ENCODE results near the gene GPATCH8. TPM values are rescaled to one million over a fixed set of nuclear protein-coding genes. Genes with fewer than 3 reads are reported as not detected.

The GPATCH8 gene
- total RNA-seq, 4 donors from 2014 or later = 14.5 to 53.1 (median 31.2) TPM

- Histone ChIP-seq H3K4me3 (no peak overlapping the region), H3K27ac (no peak overlapping the region), H3K9me3 (no peaks in the 10 kb centered on the region), H3K36me3 (no peaks in the 10 kb centered on the region), H3K4me1 (peaks cover 3 to 7% (median 7%) of the 10 kb centered on the region in 4 donors), H3K27me3 (peaks cover 10% of the 10 kb centered on the region)
- DNase-seq = no peak
- in situ Hi-C loops (cut with MboI; ENCODE audit: low pct_ligation_motif_present in 1 of 4, low pct_unique_long_range_greater_than_20kb in 1 of 4, low sequenced_read_pairs in 3 of 4) = loop anchor here in 1 of 4 donors (25.0 kb wide), 1 partner anchor 122 kb away; the partner anchor contains the start of gene GPATCH8
- intact Hi-C loops (cut with DNase I; ENCODE audit: low total_unique reads) = no loop called here
- no peak for TF ChIP-seq POLR2AphosphoS5 (IDR thresholded peaks at IDR 0.05)
- no peak for TF ChIP-seq EP300 (IDR thresholded peaks at IDR 0.05; ENCODE audit: low read depth)
- TF ChIP-seq POLR2A (IDR thresholded peaks at IDR 0.05) = no peak
- TF ChIP-seq, protein P1, sequence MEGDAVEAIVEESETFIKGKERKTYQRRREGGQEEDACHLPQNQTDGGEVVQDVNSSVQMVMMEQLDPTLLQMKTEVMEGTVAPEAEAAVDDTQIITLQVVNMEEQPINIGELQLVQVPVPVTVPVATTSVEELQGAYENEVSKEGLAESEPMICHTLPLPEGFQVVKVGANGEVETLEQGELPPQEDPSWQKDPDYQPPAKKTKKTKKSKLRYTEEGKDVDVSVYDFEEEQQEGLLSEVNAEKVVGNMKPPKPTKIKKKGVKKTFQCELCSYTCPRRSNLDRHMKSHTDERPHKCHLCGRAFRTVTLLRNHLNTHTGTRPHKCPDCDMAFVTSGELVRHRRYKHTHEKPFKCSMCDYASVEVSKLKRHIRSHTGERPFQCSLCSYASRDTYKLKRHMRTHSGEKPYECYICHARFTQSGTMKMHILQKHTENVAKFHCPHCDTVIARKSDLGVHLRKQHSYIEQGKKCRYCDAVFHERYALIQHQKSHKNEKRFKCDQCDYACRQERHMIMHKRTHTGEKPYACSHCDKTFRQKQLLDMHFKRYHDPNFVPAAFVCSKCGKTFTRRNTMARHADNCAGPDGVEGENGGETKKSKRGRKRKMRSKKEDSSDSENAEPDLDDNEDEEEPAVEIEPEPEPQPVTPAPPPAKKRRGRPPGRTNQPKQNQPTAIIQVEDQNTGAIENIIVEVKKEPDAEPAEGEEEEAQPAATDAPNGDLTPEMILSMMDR (IDR thresholded peaks at IDR 0.05) = no peak
- WGBS, 2 donors (ENCODE audit: low coverage in 1 of 2) = 75 to 80% methylated on average over 7 to 10 of the region's 10 CpGs
Measured at GRCh38 chr17:44390250-44390870, 112.8 kb downstream of the GPATCH8 start.

DNA sequence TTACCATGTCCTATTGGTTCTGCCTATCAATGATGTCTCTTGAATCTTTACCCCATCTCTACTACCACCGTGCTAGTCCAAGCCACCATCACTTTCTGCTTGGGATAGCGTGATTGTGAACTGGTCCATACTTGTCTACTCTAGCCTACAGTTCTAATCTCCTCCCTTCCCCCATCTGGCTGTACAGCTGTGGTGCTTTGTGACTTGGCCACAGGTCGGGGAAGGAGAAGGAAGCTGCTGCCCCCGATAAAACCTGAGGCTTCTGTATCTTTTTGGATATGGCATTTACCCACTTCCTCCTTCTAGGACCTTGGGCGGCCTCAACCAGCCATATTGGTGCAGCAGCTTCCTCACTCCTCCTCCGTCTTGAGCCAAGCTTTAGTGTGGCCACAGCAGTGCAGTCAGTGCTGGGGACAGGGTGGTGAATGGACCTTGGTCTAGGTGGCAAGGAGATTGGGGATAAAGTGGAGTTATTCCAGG lies 113.4 kb downstream of the GPATCH8 start:
- peaks cover 3 to 13% (median 12%) of the 10 kb centered on the region in 4 donors for H3K4me1 ChIP-seq
- H3K9me3 ChIP-seq = no peaks in the 10 kb centered on the region
- no peak overlapping the region for H3K4me3 ChIP-seq
- H3K27me3 ChIP-seq = peaks cover 16% of the 10 kb centered on the region
- 81 to 100% methylated on average over 1 to 6 of the region's 6 CpGs for WGBS, 2 donors (ENCODE audit: low coverage in 1 of 2)
- H3K27ac ChIP-seq = no peak overlapping the region
- TF ChIP-seq POLR2AphosphoS5 (IDR thresholded peaks at IDR 0.05) (no peak), EP300 (IDR thresholded peaks at IDR 0.05; ENCODE audit: low read depth) (no peak), POLR2A (IDR thresholded peaks at IDR 0.05) (no peak)
- TF ChIP-seq, protein P1 (IDR thresholded peaks at IDR 0.05) = no peak
- intact Hi-C loops (cut with DNase I; ENCODE audit: low total_unique reads) = no loop called here
- in situ Hi-C loops (cut with MboI; ENCODE audit: low pct_ligation_motif_present in 1 of 4, low pct_unique_long_range_greater_than_20kb in 1 of 4, low sequenced_read_pairs in 3 of 4) = loop anchor here in 1 of 4 donors (25.0 kb wide), 1 partner anchor 123 kb away; the partner anchor contains the start of gene GPATCH8
- no peak for DNase-seq
- no peaks in the 10 kb centered on the region for H3K36me3 ChIP-seq

DNA sequence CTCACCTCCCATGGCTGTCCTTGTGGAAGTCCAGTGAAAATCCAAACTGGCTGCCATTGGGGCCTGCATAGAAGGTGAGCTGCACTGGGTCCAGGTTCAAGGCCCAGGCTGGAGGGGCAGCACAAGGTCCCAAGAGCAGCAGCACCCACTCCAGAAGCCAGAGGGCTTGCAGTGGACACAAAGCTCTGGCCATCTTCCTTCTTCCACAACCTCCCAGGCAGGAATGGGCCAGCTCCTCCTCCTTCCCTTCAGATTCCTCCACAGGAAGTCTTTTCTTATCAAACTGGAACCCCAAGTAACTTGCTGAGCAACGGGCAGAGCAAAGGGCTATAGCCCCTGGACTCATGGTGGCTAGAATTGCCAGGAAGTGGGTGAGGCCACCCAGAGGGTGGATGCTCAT lies 113.9 kb downstream of the GPATCH8 start, which contains the start of gene ITGA2B:
Gene ITGA2B, minus strand, starts transcription at position 369 of the 400 bp plus-strand sequence. Its CDS starts 176 bp downstream, at position 193.
- no peaks in the 10 kb centered on the region for H3K36me3 ChIP-seq
- no peak within 1 kb of the TSS for H3K4me3 ChIP-seq
- H3K27ac ChIP-seq = no peak within 1 kb of the TSS
- TF ChIP-seq POLR2A (IDR thresholded peaks at IDR 0.05) (no peak), POLR2AphosphoS5 (IDR thresholded peaks at IDR 0.05) (no peak), EP300 (IDR thresholded peaks at IDR 0.05; ENCODE audit: low read depth) (no peak)
- TF ChIP-seq, protein P1 (IDR thresholded peaks at IDR 0.05) = no peak
- H3K9me3 ChIP-seq = no peaks in the 10 kb centered on the region
- 13% methylated on average over 1 of the region's 1 CpG; no CpG with 5 or more reads in 1 of the 2 donors for WGBS, 2 donors (ENCODE audit: low coverage in 1 of 2)
- H3K4me1 ChIP-seq = peaks cover 3 to 18% (median 15%) of the 10 kb centered on the region in 4 donors
- intact Hi-C loops (cut with DNase I; ENCODE audit: low total_unique reads) (no loop called here), in situ Hi-C loops (cut with MboI; ENCODE audit: low pct_ligation_motif_present in 1 of 4, low pct_unique_long_range_greater_than_20kb in 1 of 4, low sequenced_read_pairs in 3 of 4) (loop anchor here in 1 of 4 donors (25.0 kb wide), 1 partner anchor 123 kb away; the partner anchor contains the start of gene GPATCH8)
- peaks cover 21% of the 10 kb centered on the region for H3K27me3 ChIP-seq
- no peak for DNase-seq

GRCh38 chr17:44387804-44388203 lies 115.4 kb downstream of the GPATCH8 start:
- Histone ChIP-seq H3K27ac (no peak overlapping the region), H3K36me3 (no peaks in the 10 kb centered on the region), H3K9me3 (no peaks in the 10 kb centered on the region), H3K4me3 (no peak overlapping the region), H3K4me1 (peaks cover 3 to 18% (median 15%) of the 10 kb centered on the region in 4 donors), H3K27me3 (peaks cover 30% of the 10 kb centered on the region)
- 74 to 86% methylated on average over 1 to 2 of the region's 2 CpGs for WGBS, 2 donors (ENCODE audit: low coverage in 1 of 2)
- in situ Hi-C loops (cut with MboI; ENCODE audit: low pct_ligation_motif_present in 1 of 4, low pct_unique_long_range_greater_than_20kb in 1 of 4, low sequenced_read_pairs in 3 of 4) = loop anchor here in 1 of 4 donors (25.0 kb wide), 1 partner anchor 124 kb away; the partner anchor contains the start of gene GPATCH8
- TF ChIP-seq POLR2A (IDR thresholded peaks at IDR 0.05) (no peak), POLR2AphosphoS5 (IDR thresholded peaks at IDR 0.05) (no peak), EP300 (IDR thresholded peaks at IDR 0.05; ENCODE audit: low read depth) (no peak)
- TF ChIP-seq, protein P1 (IDR thresholded peaks at IDR 0.05) = no peak
- intact Hi-C loops (cut with DNase I; ENCODE audit: low total_unique reads) = no loop called here
- DNase-seq = no peak

Measured in transverse colon (tissue), 4 donors.